Subcutaneous adipose tissue (tissue), 4 donors: ENCODE measurements around the gene RHOT2. TPM values are rescaled to one million over a fixed set of nuclear protein-coding genes. Genes with fewer than 3 reads are reported as not detected.

ENCODE experiments used
- total RNA-seq, 4 donors: library from RNA; depleted of rRNA; stranded (reverse); fragments of >200 nt; gene quantifications; one replicate each; pipeline ENCODE4 v1.1.0, GENCODE V29; 2016
- TF ChIP-seq, protein P1 (sequence below): fragments of 450-650 bp; IDR thresholded peaks from one replicate; pipeline ENCODE4 v1.5.1; 2016; ENCODE audit warnings: low read depth, mild to moderate bottlenecking, control low read depth, antibody characterized with exemption, moderate library complexity

The RHOT2 gene
- total RNA-seq, 4 donors from 2014 or later, result 26.2 to 75.4 (median 37.8) TPM

DNA sequence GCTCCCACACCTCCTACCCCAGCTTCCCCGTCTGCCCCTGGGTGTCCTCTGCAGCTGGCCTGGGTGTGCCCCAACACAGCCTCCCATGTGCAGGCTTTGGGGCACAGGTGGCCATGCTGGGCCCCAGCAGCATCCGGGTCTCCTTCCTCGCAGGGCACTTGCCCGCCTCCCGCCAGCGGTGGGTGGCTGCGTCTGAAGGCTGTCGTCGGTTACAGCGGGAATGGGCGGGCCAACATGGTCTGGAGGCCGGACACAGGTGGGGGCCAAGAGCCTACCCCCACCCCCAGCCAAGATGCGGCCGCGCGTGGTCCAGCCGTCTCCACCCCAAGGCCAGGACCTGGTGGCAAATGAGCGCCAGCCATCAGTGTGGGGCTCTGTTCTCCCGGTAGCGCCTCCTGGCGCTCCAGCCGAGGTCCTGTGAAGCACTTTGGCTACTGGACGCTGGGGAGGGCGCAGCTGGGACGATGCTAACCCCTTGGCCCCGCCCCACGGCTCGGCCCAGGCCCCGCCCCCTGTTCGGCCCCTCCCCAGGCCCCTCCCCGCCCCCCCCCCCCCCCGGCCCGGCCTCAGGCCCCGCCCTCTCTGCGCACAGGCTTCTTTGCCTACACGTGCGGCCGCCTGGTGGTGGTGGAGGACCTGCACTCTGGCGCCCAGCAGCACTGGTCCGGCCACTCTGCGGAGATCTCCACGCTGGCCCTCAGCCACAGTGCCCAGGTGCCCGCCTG is 7.3 kb upstream of the RHOT2 start:
- TF ChIP-seq, protein P1, sequence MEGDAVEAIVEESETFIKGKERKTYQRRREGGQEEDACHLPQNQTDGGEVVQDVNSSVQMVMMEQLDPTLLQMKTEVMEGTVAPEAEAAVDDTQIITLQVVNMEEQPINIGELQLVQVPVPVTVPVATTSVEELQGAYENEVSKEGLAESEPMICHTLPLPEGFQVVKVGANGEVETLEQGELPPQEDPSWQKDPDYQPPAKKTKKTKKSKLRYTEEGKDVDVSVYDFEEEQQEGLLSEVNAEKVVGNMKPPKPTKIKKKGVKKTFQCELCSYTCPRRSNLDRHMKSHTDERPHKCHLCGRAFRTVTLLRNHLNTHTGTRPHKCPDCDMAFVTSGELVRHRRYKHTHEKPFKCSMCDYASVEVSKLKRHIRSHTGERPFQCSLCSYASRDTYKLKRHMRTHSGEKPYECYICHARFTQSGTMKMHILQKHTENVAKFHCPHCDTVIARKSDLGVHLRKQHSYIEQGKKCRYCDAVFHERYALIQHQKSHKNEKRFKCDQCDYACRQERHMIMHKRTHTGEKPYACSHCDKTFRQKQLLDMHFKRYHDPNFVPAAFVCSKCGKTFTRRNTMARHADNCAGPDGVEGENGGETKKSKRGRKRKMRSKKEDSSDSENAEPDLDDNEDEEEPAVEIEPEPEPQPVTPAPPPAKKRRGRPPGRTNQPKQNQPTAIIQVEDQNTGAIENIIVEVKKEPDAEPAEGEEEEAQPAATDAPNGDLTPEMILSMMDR, result no peak

DNA sequence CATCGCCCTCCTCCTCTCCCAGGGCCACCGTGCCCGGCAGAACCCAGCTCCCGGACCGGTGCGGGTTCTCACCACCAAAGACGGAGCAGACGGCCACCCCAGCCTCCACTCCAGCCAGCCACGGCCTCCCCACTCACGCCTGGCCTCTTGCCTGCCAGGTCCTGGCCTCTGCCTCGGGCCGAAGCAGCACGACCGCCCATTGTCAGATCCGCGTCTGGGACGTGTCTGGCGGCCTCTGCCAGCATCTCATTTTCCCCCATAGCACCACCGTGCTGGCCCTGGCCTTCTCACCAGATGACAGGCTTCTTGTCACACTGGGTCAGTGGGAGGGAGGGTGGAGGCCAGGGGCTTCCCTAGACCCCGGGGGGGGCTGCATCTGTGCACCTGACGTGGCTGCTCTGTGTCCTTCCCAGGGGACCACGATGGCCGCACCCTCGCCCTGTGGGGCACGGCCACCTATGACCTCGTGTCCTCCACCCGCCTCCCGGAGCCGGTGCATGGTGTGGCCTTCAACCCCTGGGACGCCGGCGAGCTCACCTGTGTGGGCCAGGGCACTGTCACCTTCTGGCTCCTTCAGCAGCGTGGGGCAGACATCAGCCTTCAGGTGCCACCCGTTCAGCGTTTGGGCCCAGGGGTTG is 6.6 kb upstream of the RHOT2 start:
- TF ChIP-seq, protein P1, result no peak

DNA sequence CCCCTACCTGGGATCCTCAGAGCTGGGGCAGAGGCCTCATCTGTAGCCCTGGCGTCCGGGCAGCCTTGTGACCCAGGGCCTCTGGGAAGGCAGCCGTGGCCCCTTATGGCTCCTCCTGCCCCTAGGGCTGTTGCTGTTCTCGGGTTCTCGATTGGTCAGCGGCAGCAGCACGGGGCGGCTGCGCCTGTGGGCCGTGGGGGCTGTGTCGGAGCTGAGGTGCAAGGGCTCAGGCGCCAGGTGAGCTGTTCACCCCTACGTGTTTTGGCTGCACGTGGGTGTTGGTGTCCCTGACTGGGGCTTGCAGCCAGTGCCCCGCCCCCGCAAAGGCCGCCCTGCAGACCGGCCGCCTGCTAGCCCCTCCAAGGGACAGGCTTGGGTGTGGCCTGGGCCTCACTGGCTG is 5.8 kb upstream of the RHOT2 start:
- TF ChIP-seq, protein P1, result no peak

DNA sequence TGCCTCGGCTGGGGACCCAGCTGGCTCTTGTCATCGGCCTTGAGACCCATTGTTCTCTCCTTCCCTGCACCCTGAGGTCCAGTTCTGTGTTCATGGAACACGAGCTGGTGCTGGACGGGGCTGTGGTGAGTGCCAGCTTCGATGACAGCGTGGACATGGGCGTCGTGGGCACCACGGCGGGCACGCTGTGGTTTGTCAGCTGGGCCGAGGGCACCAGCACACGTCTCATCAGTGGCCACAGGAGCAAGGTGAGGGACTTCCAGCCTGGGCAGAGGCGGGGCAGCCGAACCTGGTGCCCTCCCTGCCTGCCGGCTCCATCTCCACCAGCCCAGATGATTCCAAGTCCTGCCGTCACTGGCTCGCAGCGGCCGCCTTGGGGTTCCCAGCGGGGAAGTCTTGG is 5.3 kb upstream of the RHOT2 start:
- TF ChIP-seq, protein P1, result no peak

DNA sequence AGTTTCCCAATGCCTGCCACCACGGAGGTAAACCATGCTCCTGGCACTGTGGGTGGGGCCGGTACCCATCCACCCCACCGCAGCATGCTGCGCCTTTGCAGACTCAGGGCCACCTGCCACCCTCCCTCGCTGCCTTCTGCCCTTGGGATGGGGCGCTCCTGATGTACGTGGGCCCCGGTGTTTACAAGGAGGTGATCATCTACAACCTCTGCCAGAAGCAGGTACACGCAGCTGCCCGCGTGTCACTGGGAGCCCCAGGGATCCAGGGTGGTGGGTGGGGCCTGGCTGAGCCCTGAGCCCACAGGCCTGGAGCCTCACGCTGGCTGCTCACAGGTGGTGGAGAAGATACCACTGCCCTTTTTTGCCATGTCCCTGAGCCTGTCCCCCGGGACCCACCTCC is 1.4 kb upstream of the RHOT2 start:
- TF ChIP-seq, protein P1, result no peak

DNA sequence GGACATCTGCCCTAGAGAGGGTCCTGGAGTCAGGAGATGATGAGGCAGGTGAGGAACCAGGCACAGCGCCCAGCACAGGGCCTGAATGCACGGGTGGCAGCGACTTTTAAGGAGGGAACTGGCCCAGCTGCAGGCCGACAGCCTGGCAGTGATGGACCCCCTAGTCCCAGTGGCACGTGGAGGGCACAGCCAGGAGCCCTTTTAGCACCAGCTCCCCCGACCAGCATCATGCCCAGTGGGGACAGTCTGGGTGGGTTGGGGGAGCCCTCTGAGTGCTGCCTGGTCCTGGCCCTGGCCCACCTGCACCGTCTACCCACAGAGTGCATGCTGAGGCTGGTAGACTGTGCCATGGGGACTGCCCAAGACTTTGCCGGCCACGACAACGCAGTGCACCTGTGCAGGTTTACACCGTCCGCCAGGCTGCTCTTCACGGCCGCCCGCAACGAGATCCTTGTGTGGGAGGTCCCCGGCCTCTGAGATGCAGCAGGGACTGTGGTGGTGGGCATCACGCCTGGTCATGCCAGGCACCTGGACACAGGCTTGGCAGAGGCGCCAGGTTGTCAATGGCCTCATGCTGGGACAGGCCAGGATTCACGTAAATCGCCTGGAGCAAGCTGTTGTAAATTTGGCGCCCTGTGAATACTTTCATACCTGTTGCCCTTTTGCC is 686 bp upstream of the RHOT2 start:
- TF ChIP-seq, protein P1, result no peak

DNA sequence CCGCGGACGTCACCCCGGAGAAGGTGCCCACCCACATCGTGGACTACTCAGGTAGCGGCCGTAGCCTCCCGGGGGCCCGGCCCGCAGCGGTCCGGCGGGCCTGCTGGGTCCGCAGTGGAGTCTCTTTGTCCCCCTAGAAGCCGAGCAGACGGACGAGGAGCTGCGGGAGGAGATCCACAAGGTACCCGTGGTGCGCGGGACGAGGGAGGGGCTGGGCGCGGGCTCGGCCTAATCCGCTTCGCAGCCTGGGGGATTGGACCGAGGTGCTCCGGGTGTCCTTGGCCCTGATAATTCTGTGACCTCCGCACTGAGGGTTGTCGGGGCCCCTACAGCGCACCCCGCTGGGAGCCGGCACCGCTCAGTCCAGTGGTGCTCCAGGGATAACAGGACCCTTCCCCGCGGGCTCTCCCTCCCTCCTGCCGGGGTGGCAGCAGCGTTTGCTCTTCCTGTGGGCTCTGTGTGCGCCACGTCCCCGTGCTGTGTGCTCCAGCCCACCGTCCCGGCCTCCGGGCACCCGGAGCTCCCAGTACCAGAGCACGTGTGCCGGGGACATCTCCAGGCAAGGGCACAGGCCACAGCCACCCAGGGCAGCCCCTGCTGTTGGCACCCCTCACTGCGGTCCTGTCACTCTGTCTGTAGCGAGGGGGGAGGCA is 713 bp downstream of the RHOT2 start:
- TF ChIP-seq, protein P1, result no peak
